Nephron progenitor cell (in vitro differentiated cells): ENCODE results near the gene SCN1B.
A peak's percentile ranks its signal among the peaks of the same experiment; 100 is the strongest.

Experiments used
- DNase-seq: peaks from one replicate; pipeline ENCODE4 v3.0.0; 2021
- H3K27ac Mint-ChIP-seq: 2 replicates; pipeline ENCODE4 v1.8.0; 2021; ENCODE audit warnings: mild to moderate bottlenecking, moderate library complexity, mixed read lengths
- H3K27me3 Mint-ChIP-seq: 2 replicates; pipeline ENCODE4 v1.8.0; 2021; ENCODE audit warnings: mild to moderate bottlenecking, low read depth, mixed read lengths; ENCODE audit not compliant: poor library complexity
- H3K36me3 Mint-ChIP-seq: 2 replicates; pipeline ENCODE4 v1.8.0; 2021; ENCODE audit warnings: low read depth, mixed read lengths
- H3K4me1 Mint-ChIP-seq: 2 replicates; pipeline ENCODE4 v1.8.0; 2021; ENCODE audit warnings: mixed read lengths
- H3K4me3 Mint-ChIP-seq: 2 replicates; pipeline ENCODE4 v1.8.0; 2021; ENCODE audit warnings: mild to moderate bottlenecking, moderate library complexity, mixed read lengths
- H3K9me3 Mint-ChIP-seq: 2 replicates; pipeline ENCODE4 v1.8.0; 2021; ENCODE audit warnings: mild to moderate bottlenecking, moderate library complexity, mixed read lengths
- TF ChIP-seq, protein P1 (sequence below): fragments of 200-600 bp; sonication (generic); IDR thresholded peaks from 2 replicates; pipeline ENCODE4 v1.5.0; 2021; ENCODE audit warnings: antibody characterized with exemption

Gene SCN1B

DNA sequence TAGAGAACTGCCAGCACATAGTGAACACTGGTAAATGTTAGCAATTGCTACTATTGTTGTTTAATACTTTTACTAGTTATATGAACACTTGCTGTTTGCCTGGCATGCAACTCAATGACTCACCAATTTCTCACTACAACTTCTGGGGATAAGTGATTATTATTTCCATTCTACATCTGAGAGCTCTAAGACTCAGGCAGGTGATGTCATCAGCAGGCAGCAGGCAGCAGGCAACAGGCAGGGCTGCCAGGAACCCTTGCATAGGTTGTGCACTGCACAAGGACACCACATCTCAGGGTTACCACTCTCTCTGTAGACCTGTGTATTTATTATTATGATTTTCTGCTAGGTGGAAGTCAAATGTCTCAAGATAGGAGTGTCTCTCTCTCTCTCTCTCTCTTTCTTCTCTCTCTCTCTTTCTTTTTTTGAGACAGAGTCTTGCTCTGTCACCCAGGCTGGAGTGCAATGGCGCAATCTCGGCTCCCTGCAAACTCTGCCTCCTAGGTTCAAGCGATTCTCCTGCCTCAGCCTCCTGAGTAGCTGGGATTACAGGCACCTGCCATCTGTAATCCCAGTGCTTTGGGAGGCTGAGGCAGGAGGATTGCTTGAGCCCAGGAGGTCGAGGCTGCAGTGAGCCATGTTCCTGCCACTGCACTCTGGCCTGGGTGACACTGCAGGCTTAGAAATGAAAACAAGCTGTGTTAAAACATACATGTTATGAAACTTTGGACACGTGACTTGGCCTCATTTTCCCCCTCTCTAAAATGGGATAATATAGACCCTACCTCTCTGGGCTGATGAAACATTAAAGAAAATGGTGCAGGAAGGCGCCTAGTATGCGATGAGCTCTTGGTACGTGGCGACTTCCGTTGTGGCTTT is 33.9 kb downstream of the SCN1B start:
- Mint-ChIP-seq H3K27me3 (peaks cover 24% of the 10 kb centered on the region), H3K4me3 (no peak overlapping the region), H3K36me3 (no peaks in the 10 kb centered on the region), H3K4me1 (peaks cover 22% of the 10 kb centered on the region), H3K27ac (no peak overlapping the region), H3K9me3 (no peaks in the 10 kb centered on the region)
- DNase-seq = no peak
- TF ChIP-seq, protein P1, sequence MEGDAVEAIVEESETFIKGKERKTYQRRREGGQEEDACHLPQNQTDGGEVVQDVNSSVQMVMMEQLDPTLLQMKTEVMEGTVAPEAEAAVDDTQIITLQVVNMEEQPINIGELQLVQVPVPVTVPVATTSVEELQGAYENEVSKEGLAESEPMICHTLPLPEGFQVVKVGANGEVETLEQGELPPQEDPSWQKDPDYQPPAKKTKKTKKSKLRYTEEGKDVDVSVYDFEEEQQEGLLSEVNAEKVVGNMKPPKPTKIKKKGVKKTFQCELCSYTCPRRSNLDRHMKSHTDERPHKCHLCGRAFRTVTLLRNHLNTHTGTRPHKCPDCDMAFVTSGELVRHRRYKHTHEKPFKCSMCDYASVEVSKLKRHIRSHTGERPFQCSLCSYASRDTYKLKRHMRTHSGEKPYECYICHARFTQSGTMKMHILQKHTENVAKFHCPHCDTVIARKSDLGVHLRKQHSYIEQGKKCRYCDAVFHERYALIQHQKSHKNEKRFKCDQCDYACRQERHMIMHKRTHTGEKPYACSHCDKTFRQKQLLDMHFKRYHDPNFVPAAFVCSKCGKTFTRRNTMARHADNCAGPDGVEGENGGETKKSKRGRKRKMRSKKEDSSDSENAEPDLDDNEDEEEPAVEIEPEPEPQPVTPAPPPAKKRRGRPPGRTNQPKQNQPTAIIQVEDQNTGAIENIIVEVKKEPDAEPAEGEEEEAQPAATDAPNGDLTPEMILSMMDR = no peak

DNA sequence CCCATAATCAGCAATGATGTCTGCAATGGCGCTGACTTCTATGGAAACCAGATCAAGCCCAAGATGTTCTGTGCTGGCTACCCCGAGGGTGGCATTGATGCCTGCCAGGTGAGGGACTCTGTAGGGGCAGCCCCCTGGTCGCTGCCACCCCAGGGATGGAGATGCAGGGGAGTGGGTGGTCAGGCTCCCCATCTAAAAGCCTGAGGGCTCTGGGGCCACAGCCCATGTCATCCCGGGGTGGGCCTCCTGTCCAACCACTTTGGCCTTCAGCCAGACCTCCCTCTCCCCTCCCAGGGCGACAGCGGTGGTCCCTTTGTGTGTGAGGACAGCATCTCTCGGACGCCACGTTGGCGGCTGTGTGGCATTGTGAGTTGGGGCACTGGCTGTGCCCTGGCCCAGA is 35.3 kb downstream of the SCN1B start:
- H3K27me3 Mint-ChIP-seq = peaks cover 24% of the 10 kb centered on the region
- H3K9me3 Mint-ChIP-seq = peaks cover 2% of the 10 kb centered on the region
- TF ChIP-seq, protein P1 = no peak
- no peak overlapping the region for H3K4me3 Mint-ChIP-seq
- H3K36me3 Mint-ChIP-seq = no peaks in the 10 kb centered on the region
- peaks cover 25% of the 10 kb centered on the region for H3K4me1 Mint-ChIP-seq
- no peak overlapping the region for H3K27ac Mint-ChIP-seq
- DNase-seq = no peak

DNA sequence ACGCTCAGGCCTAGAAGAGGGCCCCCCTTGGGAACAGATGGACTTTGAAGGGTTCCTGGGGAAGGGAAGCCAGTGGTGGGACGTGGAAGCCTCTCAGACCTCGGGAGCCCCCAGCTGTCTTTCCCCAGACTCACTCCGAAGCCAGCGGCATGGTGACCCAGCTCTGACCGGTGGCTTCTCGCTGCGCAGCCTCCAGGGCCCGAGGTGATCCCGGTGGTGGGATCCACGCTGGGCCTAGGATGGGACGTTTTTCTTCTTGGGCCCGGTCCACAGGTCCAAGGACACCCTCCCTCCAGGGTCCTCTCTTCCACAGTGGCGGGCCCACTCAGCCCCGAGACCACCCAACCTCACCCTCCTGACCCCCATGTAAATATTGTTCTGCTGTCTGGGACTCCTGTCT is 35.9 kb downstream of the SCN1B start:
- no peaks in the 10 kb centered on the region for H3K36me3 Mint-ChIP-seq
- no peak overlapping the region for H3K27ac Mint-ChIP-seq
- peaks cover 3% of the 10 kb centered on the region for H3K9me3 Mint-ChIP-seq
- H3K4me1 Mint-ChIP-seq = peaks cover 25% of the 10 kb centered on the region
- peaks cover 24% of the 10 kb centered on the region for H3K27me3 Mint-ChIP-seq
- H3K4me3 Mint-ChIP-seq = no peak overlapping the region
- no peak for DNase-seq
- TF ChIP-seq, protein P1 = no peak

DNA sequence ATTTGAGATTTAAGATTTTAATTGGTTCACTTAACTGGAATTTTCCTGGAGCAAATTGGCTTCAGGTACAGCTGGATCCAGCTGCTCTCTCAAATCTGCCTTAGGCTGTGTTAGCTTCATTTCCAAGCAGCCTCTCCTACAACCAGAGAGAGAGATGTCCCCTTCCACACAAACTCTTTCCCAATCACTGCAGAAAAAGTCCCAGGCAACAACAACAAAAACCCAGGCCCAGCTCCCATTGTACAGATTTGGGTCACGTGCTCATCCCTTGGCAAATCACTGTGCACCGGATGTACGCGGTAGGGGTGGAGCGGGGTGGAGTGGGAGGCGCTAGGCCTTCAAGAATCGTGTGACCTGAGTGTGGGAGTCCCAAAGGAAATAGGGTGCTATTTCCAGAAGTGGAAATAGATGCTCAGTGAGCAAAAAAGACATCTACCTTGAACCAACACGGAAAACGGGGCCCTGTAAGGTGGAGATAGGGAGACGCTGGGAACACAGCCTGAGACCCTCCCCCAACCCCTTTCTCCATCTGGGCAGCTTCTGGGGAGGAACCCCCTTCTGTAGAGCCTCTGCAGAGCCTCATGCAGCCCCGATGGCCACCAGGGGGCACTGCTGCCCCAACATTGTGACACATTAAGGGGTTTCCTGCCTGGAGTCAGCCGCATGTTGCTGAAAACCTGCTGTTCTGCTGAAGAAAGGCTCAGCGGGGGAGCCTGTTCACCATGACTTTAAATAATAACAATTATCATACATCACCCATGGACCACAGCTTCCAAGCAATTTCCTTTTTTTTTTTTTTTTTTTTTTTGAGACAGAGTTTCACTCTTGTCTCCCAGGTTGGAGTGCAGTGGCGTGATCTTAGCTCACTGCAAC is 36.7 kb downstream of the SCN1B start:
- Mint-ChIP-seq H3K27ac (no peak overlapping the region), H3K9me3 (peaks cover 3% of the 10 kb centered on the region), H3K4me3 (no peak overlapping the region), H3K36me3 (no peaks in the 10 kb centered on the region), H3K4me1 (peaks cover 25% of the 10 kb centered on the region), H3K27me3 (peaks cover 24% of the 10 kb centered on the region)
- TF ChIP-seq, protein P1 = peak; percentile 81
- DNase-seq = peak; percentile 91

DNA sequence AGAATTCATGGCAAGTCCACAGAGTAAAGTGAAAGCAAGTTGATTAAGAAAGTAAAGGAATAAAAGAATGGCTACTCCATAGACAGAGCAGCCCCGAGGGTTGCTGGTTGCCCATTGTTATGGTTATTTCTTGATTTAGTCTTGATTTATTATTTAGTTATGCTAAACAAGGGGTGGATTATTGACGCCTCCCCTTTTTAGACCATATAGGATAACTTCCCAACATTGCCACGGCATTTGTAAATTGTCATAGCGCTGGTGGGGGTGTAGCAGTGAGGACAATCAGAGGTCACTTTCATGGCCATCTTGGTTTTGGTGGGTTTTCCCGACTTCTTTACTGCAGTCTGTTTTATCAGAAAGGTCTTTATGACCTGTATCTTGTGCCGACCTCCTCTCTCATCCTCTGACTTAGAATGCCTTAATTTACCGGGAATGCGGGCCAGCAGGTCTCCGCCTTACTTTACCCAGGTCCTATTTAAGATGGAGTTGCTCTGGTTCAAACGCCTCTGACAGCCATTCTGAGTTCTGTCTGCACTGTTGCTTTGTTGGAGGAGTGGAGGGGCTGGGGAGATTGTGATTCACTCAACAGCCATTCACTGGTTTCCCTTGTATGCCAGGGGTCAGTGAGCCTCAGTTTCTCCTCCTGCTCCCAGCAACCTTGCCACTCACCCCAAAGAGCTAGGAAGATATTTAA is 38.8 kb downstream of the SCN1B start:
- no peak for DNase-seq
- H3K27ac Mint-ChIP-seq = peak overlapping the region; percentile 92
- peaks cover 25% of the 10 kb centered on the region for H3K4me1 Mint-ChIP-seq
- H3K36me3 Mint-ChIP-seq = no peaks in the 10 kb centered on the region
- peaks cover 3% of the 10 kb centered on the region for H3K9me3 Mint-ChIP-seq
- H3K27me3 Mint-ChIP-seq = peaks cover 19% of the 10 kb centered on the region
- peak overlapping the region; percentile 61 for H3K4me3 Mint-ChIP-seq
- TF ChIP-seq, protein P1 = no peak
